ENCODE data around the gene FARP1.

Gene FARP1

DNA sequence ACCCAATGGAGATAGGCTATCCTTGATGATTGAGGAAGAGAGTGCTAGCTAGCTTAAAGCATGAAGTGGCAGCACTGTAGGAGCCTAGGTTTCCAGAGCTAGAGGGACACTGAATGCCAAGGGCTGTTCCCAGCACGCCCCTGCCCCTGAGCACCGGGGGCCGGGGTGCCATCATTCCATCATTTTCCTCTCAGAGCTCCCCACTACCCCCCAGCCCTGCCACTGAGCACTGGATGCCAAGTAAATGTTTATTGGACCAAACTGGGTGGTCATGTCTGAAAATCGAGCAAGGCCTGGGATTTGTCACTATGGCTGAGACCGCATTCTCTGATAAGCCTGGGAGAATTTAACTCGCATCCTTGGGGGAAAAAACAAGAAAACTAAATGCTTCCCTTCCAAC lies 291.2 kb downstream of the FARP1 start:
- TF ChIP-seq, protein P1, sequence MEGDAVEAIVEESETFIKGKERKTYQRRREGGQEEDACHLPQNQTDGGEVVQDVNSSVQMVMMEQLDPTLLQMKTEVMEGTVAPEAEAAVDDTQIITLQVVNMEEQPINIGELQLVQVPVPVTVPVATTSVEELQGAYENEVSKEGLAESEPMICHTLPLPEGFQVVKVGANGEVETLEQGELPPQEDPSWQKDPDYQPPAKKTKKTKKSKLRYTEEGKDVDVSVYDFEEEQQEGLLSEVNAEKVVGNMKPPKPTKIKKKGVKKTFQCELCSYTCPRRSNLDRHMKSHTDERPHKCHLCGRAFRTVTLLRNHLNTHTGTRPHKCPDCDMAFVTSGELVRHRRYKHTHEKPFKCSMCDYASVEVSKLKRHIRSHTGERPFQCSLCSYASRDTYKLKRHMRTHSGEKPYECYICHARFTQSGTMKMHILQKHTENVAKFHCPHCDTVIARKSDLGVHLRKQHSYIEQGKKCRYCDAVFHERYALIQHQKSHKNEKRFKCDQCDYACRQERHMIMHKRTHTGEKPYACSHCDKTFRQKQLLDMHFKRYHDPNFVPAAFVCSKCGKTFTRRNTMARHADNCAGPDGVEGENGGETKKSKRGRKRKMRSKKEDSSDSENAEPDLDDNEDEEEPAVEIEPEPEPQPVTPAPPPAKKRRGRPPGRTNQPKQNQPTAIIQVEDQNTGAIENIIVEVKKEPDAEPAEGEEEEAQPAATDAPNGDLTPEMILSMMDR (IDR thresholded peaks at IDR 0.05; ENCODE audit: insufficient read depth, low read length, poor library complexity, severe bottlenecking) = no peak
- no peak for TF ChIP-seq EZH2phosphoT487 (conservative IDR thresholded peaks at IDR 0.05; ENCODE audit: low read length)
- Histone ChIP-seq H2AFZ (ENCODE audit: low read depth, low read length, severe bottlenecking) (no peak overlapping the region), H3K36me3 (ENCODE audit: low read length) (no peaks in the 10 kb centered on the region), H3K4me3 (ENCODE audit: insufficient read depth, low read length, poor library complexity, severe bottlenecking) (no peak overlapping the region), H3F3A (ENCODE audit: insufficient read depth) (no peaks in the 10 kb centered on the region), H4K20me1 (ENCODE audit: low read depth, low read length) (no peaks in the 10 kb centered on the region), H3K27me3 (ENCODE audit: low read length) (no peaks in the 10 kb centered on the region), H3K27ac (ENCODE audit: low read depth, low read length) (no peak overlapping the region), H3K4me2 (ENCODE audit: low read depth, low read length, poor library complexity, severe bottlenecking) (no peak overlapping the region), H3K9me3 (ENCODE audit: insufficient read depth, low read length) (no peaks in the 10 kb centered on the region), H3K9ac (ENCODE audit: low read length) (no peak overlapping the region), H3K79me2 (ENCODE audit: insufficient read depth, low read length) (no peaks in the 10 kb centered on the region), H3K9me2 (replicated peaks; ENCODE audit: insufficient read depth, low read length) (no peaks in the 10 kb centered on the region)

DNA sequence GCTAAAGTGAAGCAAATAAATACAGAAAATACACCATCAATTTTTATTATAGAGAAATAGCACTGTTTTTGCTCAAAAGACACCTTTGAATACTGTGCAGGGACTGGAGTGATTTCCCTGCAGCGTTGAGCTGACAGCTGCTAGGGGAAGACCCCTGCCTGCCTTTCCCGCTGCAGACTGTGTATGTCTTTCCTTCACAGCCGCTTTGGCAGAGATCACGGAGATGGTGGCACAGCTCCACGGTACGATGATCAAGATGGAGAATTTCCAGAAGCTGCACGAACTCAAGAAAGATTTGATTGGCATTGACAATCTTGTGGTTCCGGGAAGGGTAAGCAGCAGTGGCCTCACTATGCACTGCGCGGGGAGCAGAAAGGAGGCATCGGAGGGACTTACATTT lies 292.5 kb downstream of the FARP1 start:
- Histone ChIP-seq H3K27me3 (ENCODE audit: low read length) (no peaks in the 10 kb centered on the region), H3K4me3 (ENCODE audit: insufficient read depth, low read length, poor library complexity, severe bottlenecking) (no peak overlapping the region), H3K9me2 (replicated peaks; ENCODE audit: insufficient read depth, low read length) (no peaks in the 10 kb centered on the region), H3K79me2 (ENCODE audit: insufficient read depth, low read length) (no peaks in the 10 kb centered on the region), H3K4me2 (ENCODE audit: low read depth, low read length, poor library complexity, severe bottlenecking) (no peak overlapping the region), H3K9ac (ENCODE audit: low read length) (no peak overlapping the region), H3K36me3 (ENCODE audit: low read length) (no peaks in the 10 kb centered on the region), H3F3A (ENCODE audit: insufficient read depth) (no peaks in the 10 kb centered on the region), H3K27ac (ENCODE audit: low read depth, low read length) (no peak overlapping the region), H4K20me1 (ENCODE audit: low read depth, low read length) (no peaks in the 10 kb centered on the region), H3K9me3 (ENCODE audit: insufficient read depth, low read length) (no peaks in the 10 kb centered on the region), H2AFZ (ENCODE audit: low read depth, low read length, severe bottlenecking) (no peak overlapping the region)
- TF ChIP-seq, protein P1 (IDR thresholded peaks at IDR 0.05; ENCODE audit: insufficient read depth, low read length, poor library complexity, severe bottlenecking) = no peak
- TF ChIP-seq EZH2phosphoT487 (conservative IDR thresholded peaks at IDR 0.05; ENCODE audit: low read length) = no peak

- Histone ChIP-seq H3K4me2 (ENCODE audit: low read depth, low read length, poor library complexity, severe bottlenecking) (no peak overlapping the region), H2AFZ (ENCODE audit: low read depth, low read length, severe bottlenecking) (no peak overlapping the region), H3F3A (ENCODE audit: insufficient read depth) (no peaks in the 10 kb centered on the region), H3K9ac (ENCODE audit: low read length) (no peak overlapping the region), H4K20me1 (ENCODE audit: low read depth, low read length) (no peaks in the 10 kb centered on the region), H3K27ac (ENCODE audit: low read depth, low read length) (no peak overlapping the region), H3K79me2 (ENCODE audit: insufficient read depth, low read length) (no peaks in the 10 kb centered on the region), H3K9me3 (ENCODE audit: insufficient read depth, low read length) (no peaks in the 10 kb centered on the region), H3K36me3 (ENCODE audit: low read length) (no peaks in the 10 kb centered on the region), H3K27me3 (ENCODE audit: low read length) (no peaks in the 10 kb centered on the region), H3K9me2 (replicated peaks; ENCODE audit: insufficient read depth, low read length) (no peaks in the 10 kb centered on the region), H3K4me3 (ENCODE audit: insufficient read depth, low read length, poor library complexity, severe bottlenecking) (no peak overlapping the region)
- TF ChIP-seq EZH2phosphoT487 (conservative IDR thresholded peaks at IDR 0.05; ENCODE audit: low read length) = no peak
- TF ChIP-seq, protein P1 (IDR thresholded peaks at IDR 0.05; ENCODE audit: insufficient read depth, low read length, poor library complexity, severe bottlenecking) = no peak
Measured at GRCh38 chr13:98436233-98436910, 293.5 kb downstream of the FARP1 start.

All from SU-DHL-6 (cell line).